Measurements from ENCODE around the gene TINAG. TPM values are rescaled to one million over a fixed set of nuclear protein-coding genes. Genes with fewer than 3 reads are reported as not detected.
A peak's percentile ranks its signal among the peaks of the same experiment; 100 is the strongest.

Gene TINAG, protein sequence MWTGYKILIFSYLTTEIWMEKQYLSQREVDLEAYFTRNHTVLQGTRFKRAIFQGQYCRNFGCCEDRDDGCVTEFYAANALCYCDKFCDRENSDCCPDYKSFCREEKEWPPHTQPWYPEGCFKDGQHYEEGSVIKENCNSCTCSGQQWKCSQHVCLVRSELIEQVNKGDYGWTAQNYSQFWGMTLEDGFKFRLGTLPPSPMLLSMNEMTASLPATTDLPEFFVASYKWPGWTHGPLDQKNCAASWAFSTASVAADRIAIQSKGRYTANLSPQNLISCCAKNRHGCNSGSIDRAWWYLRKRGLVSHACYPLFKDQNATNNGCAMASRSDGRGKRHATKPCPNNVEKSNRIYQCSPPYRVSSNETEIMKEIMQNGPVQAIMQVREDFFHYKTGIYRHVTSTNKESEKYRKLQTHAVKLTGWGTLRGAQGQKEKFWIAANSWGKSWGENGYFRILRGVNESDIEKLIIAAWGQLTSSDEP
- not detected in 2 replicates for total RNA-seq
- not detected in 2 replicates for polyA plus RNA-seq
- not detected in 2 replicates for polyA plus RNA-seq (2012)
- polyA minus RNA-seq (ENCODE audit: low replicate concordance) = not detected in 2 replicates

- Histone ChIP-seq H3K27ac (ENCODE audit: insufficient read depth, low read length) (no peak within 1 kb of the TSS), H3K4me2 (ENCODE audit: extremely low read depth, insufficient read depth, low read length) (no peak within 1 kb of the TSS), H3K9me3 (ENCODE audit: control insufficient read depth, insufficient read depth, low read depth, low read length) (no peaks in the 10 kb centered on the region), H3K4me1 (ENCODE audit: control insufficient read depth, extremely low read depth, insufficient read depth, low read length) (no peaks in the 10 kb centered on the region), H3K36me3 (ENCODE audit: control insufficient read depth, insufficient read depth, low read length) (no peaks in the 10 kb centered on the region), H3K27me3 (ENCODE audit: control insufficient read depth, insufficient read depth, low read length) (no peaks in the 10 kb centered on the region), H3K9ac (ENCODE audit: insufficient read depth, low read length) (no peak within 1 kb of the TSS), H4K20me1 (ENCODE audit: control insufficient read depth, extremely low read depth, insufficient read depth, low read length) (no peaks in the 10 kb centered on the region), H3K79me2 (ENCODE audit: control insufficient read depth, insufficient read depth, low read length) (no peaks in the 10 kb centered on the region), H2AFZ (ENCODE audit: low read length) (no peak within 1 kb of the TSS), H3K4me3 (replicated peaks in 1 of 4; ENCODE audit: control extremely low read depth in 1 of 4, insufficient read depth in 1 of 4, low read depth in 3 of 4, low read length in 4 of 4) (no peak within 1 kb of the TSS)
- TF ChIP-seq, protein P1, sequence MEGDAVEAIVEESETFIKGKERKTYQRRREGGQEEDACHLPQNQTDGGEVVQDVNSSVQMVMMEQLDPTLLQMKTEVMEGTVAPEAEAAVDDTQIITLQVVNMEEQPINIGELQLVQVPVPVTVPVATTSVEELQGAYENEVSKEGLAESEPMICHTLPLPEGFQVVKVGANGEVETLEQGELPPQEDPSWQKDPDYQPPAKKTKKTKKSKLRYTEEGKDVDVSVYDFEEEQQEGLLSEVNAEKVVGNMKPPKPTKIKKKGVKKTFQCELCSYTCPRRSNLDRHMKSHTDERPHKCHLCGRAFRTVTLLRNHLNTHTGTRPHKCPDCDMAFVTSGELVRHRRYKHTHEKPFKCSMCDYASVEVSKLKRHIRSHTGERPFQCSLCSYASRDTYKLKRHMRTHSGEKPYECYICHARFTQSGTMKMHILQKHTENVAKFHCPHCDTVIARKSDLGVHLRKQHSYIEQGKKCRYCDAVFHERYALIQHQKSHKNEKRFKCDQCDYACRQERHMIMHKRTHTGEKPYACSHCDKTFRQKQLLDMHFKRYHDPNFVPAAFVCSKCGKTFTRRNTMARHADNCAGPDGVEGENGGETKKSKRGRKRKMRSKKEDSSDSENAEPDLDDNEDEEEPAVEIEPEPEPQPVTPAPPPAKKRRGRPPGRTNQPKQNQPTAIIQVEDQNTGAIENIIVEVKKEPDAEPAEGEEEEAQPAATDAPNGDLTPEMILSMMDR (conservative IDR thresholded peaks at IDR 0.05 in 1 of 2, IDR thresholded peaks at IDR 0.05 in 1 of 2; ENCODE audit: low read depth in 1 of 2, low read length in 2 of 2) = no peak
- TF ChIP-seq EZH2 (IDR thresholded peaks at IDR 0.05; ENCODE audit: low read length, missing control alignments) = no peak
- DNase-seq (ENCODE audit: low read depth in 2 of 2) = no peak
These were observed at the start of gene TINAG for GRCh38 chr6:54308289-54308985. Gene TINAG (plus strand): TSS chr6:54308441. CDS start chr6:54308551, 110 bp downstream.

DNA sequence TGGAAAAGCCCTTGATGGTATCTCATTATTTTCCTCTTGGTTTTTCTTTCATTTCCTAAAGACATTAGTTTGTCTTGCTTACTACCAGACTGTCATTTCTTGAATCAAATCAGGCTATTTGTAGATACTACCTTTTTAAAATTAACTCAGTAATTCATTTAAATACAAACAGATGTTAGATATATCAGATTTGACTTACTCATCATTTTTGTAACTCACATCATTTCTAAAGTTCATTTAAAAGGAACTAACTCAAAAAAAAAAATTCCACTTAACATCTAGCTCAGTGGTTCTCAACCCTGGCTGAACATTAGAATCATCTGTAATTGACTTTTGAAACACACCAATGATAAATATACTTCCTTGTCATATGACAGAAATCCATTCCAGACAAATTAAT is 48.2 kb upstream of the TINAG start:
- Histone ChIP-seq H3K27me3 (ENCODE audit: control insufficient read depth, insufficient read depth, low read length) (no peaks in the 10 kb centered on the region), H3K9ac (ENCODE audit: insufficient read depth, low read length) (no peak overlapping the region), H3K36me3 (ENCODE audit: control insufficient read depth, insufficient read depth, low read length) (no peaks in the 10 kb centered on the region), H3K4me1 (ENCODE audit: control insufficient read depth, extremely low read depth, insufficient read depth, low read length) (no peaks in the 10 kb centered on the region), H4K20me1 (ENCODE audit: control insufficient read depth, extremely low read depth, insufficient read depth, low read length) (no peaks in the 10 kb centered on the region), H3K79me2 (ENCODE audit: control insufficient read depth, insufficient read depth, low read length) (no peaks in the 10 kb centered on the region), H3K9me3 (ENCODE audit: control insufficient read depth, insufficient read depth, low read depth, low read length) (no peaks in the 10 kb centered on the region), H2AFZ (ENCODE audit: low read length) (no peak overlapping the region), H3K27ac (ENCODE audit: insufficient read depth, low read length) (no peak overlapping the region), H3K4me3 (replicated peaks in 1 of 4; ENCODE audit: control extremely low read depth in 1 of 4, insufficient read depth in 1 of 4, low read depth in 3 of 4, low read length in 4 of 4) (no peak overlapping the region), H3K4me2 (ENCODE audit: extremely low read depth, insufficient read depth, low read length) (peak overlapping the region; percentile 35)
- no peak for DNase-seq (ENCODE audit: low read depth in 2 of 2)
- TF ChIP-seq, protein P1 (conservative IDR thresholded peaks at IDR 0.05 in 1 of 2, IDR thresholded peaks at IDR 0.05 in 1 of 2; ENCODE audit: low read depth in 1 of 2, low read length in 2 of 2) = no peak
- no peak for TF ChIP-seq EZH2 (IDR thresholded peaks at IDR 0.05; ENCODE audit: low read length, missing control alignments)

DNA sequence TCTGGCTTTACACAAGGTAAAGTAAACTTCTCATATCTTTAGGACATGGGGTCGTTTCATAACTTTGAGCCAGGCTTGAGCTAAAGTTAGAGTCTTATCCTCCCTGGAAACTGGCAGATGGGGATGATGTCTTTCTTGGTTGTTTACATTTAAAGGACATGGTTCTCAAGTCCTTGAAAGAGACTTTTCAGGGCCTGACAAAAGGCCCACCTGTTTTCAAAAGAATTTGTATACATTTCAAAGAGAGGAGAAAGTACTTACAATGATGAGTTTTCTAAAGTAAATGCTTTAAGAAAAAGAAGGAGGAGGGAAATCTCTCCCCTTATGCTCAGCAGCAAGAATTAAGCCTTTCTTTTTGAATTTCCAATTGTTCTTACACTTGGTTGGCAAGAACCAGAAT is 45.7 kb upstream of the TINAG start:
- no peak for TF ChIP-seq EZH2 (IDR thresholded peaks at IDR 0.05; ENCODE audit: low read length, missing control alignments)
- no peak overlapping the region for H3K27ac ChIP-seq (ENCODE audit: insufficient read depth, low read length)
- no peaks in the 10 kb centered on the region for H3K27me3 ChIP-seq (ENCODE audit: control insufficient read depth, insufficient read depth, low read length)
- no peak overlapping the region for H3K9ac ChIP-seq (ENCODE audit: insufficient read depth, low read length)
- no peaks in the 10 kb centered on the region for H3K79me2 ChIP-seq (ENCODE audit: control insufficient read depth, insufficient read depth, low read length)
- no peaks in the 10 kb centered on the region for H3K36me3 ChIP-seq (ENCODE audit: control insufficient read depth, insufficient read depth, low read length)
- H4K20me1 ChIP-seq (ENCODE audit: control insufficient read depth, extremely low read depth, insufficient read depth, low read length) = no peaks in the 10 kb centered on the region
- no peak overlapping the region for H3K4me3 ChIP-seq (replicated peaks in 1 of 4; ENCODE audit: control extremely low read depth in 1 of 4, insufficient read depth in 1 of 4, low read depth in 3 of 4, low read length in 4 of 4)
- H3K4me2 ChIP-seq (ENCODE audit: extremely low read depth, insufficient read depth, low read length) = no peak overlapping the region
- no peaks in the 10 kb centered on the region for H3K9me3 ChIP-seq (ENCODE audit: control insufficient read depth, insufficient read depth, low read depth, low read length)
- no peaks in the 10 kb centered on the region for H3K4me1 ChIP-seq (ENCODE audit: control insufficient read depth, extremely low read depth, insufficient read depth, low read length)
- H2AFZ ChIP-seq (ENCODE audit: low read length) = no peak overlapping the region
- no peak for DNase-seq (ENCODE audit: low read depth in 2 of 2)
